GM12864 (cell line): Measurements from ENCODE around the gene ZFPM1.
"Not testable (repeated sequence)": the region's sequence is repeated elsewhere in the genome, so short reads cannot be mapped to it uniquely, and the experiment has no call there.

Experiments used
- DNase-seq: peaks from one replicate; pipeline ENCODE4 v3.0.0-alpha.2; 2011; ENCODE audit warnings: low read depth
- H3K4me3 ChIP-seq: 2 replicates; pipeline ENCODE4 v1.5.1; 2011; ENCODE audit warnings: mild to moderate bottlenecking, low read depth, low read length, control low read depth
- CTCF ChIP-seq: IDR thresholded peaks from 2 replicates; pipeline ENCODE4 v1.5.1; 2011; ENCODE audit warnings: low read depth, mild to moderate bottlenecking, moderate library complexity, low read length, control low read depth, inconsistent platforms; ENCODE audit errors: missing control alignments

The ZFPM1 gene

GRCh38 chr16:88482630-88483391, 29.7 kb downstream of the ZFPM1 start:
- no peak for DNase-seq
- no peak for TF ChIP-seq CTCF
- no peak overlapping the region for H3K4me3 ChIP-seq

- no peak for TF ChIP-seq CTCF
- no peak for DNase-seq
- no peak overlapping the region for H3K4me3 ChIP-seq
Measured at GRCh38 chr16:88483392-88483641, 30.2 kb downstream of the ZFPM1 start.

- TF ChIP-seq CTCF, result no peak
- no peak overlapping the region for H3K4me3 ChIP-seq
- DNase-seq, result no peak
Measured at GRCh38 chr16:88484505-88485365, 31.7 kb downstream of the ZFPM1 start.

- DNase-seq, H3K4me3 ChIP-seq: not testable (repeated sequence)
Measured at GRCh38 chr16:88485366-88485741, 32.3 kb downstream of the ZFPM1 start.

- DNase-seq, result no peak
- TF ChIP-seq CTCF, result no peak
- no peak overlapping the region for H3K4me3 ChIP-seq
Measured at GRCh38 chr16:88486398-88487123, 33.5 kb downstream of the ZFPM1 start.

- H3K4me3 ChIP-seq, result no peak overlapping the region
- no peak for DNase-seq
- no peak for TF ChIP-seq CTCF
Measured at GRCh38 chr16:88487124-88487432, 34.0 kb downstream of the ZFPM1 start.
